SU-DHL-6 (cell line): ENCODE measurements around the gene FMN1.

ENCODE experiments used
- H2AFZ ChIP-seq: fragments of 200-600 bp; sonication (generic); 2 replicates; pipeline ENCODE4 v1.6.1; 2014; ENCODE audit warnings: low read depth, mild to moderate bottlenecking, moderate library complexity, mixed read lengths, antibody characterized with exemption, low read length; ENCODE audit not compliant: severe bottlenecking
- H3F3A ChIP-seq: fragments of 200-600 bp; shearing (Covaris generic); 2 replicates; pipeline ENCODE4 v1.6.0; 2016; ENCODE audit warnings: antibody characterized with exemption, mild to moderate bottlenecking; ENCODE audit not compliant: insufficient read depth
- H3K27ac ChIP-seq: fragments of 200-600 bp; sonication (generic); 2 replicates; pipeline ENCODE4 v1.5.1; 2016; ENCODE audit warnings: low read depth, mild to moderate bottlenecking, low read length, moderate library complexity, mixed read lengths
- H3K27me3 ChIP-seq: fragments of 200-600 bp; sonication (generic), shearing (Covaris generic); 2 replicates; pipeline ENCODE4 v1.6.0; 2014; ENCODE audit warnings: mild to moderate bottlenecking, low read length
- H3K36me3 ChIP-seq: fragments of 200-600 bp; sonication (generic); 2 replicates; pipeline ENCODE4 v1.6.1; 2014; ENCODE audit warnings: mild to moderate bottlenecking, low read length, mixed read lengths
- H3K4me2 ChIP-seq: fragments of 300-600, 200-600 bp; shearing (Covaris generic), sonication (generic); 2 replicates; pipeline ENCODE4 v1.6.0; 2014; ENCODE audit warnings: low read length, low read depth, mild to moderate bottlenecking; ENCODE audit not compliant: poor library complexity, severe bottlenecking
- H3K4me3 ChIP-seq: fragments of 200-600 bp; sonication (generic); 2 replicates; pipeline ENCODE4 v1.5.1; 2014; ENCODE audit warnings: antibody characterized with exemption, low read length, mild to moderate bottlenecking, mixed read lengths; ENCODE audit not compliant: insufficient read depth, poor library complexity, severe bottlenecking
- H3K79me2 ChIP-seq: fragments of 200-600 bp; sonication (generic); 2 replicates; pipeline ENCODE4 v1.6.1; 2014; ENCODE audit warnings: mild to moderate bottlenecking, low read length, moderate library complexity; ENCODE audit not compliant: insufficient read depth
- H3K9ac ChIP-seq: fragments of 200-600 bp; sonication (generic); 2 replicates; pipeline ENCODE4 v1.7.0; 2014; ENCODE audit warnings: mild to moderate bottlenecking, low read length
- H3K9me2 ChIP-seq: fragments of 200-600 bp; sonication (generic); replicated peaks from 2 replicates; pipeline ENCODE4 v1.6.1; 2014; ENCODE audit warnings: low read length; ENCODE audit not compliant: insufficient read depth
- H3K9me3 ChIP-seq: fragments of 200-600 bp; sonication (generic); 2 replicates; pipeline ENCODE4 v1.6.1; 2014; ENCODE audit warnings: low read length, mixed read lengths; ENCODE audit not compliant: insufficient read depth
- H4K20me1 ChIP-seq: fragments of 200-600 bp; sonication (generic); 2 replicates; pipeline ENCODE4 v1.6.1; 2014; ENCODE audit warnings: low read depth, mild to moderate bottlenecking, antibody characterized with exemption, low read length, moderate library complexity, mixed read lengths
- EZH2phosphoT487 ChIP-seq: fragments of 200-600 bp; sonication (generic), shearing (Covaris generic); conservative IDR thresholded peaks from 2 replicates; pipeline ENCODE4 v1.6.1; 2018; ENCODE audit warnings: mild to moderate bottlenecking, antibody characterized with exemption, low read length, moderate library complexity, mixed read lengths
- TF ChIP-seq, protein P1 (sequence below): fragments of 200-600 bp; sonication (generic); IDR thresholded peaks from one replicate; pipeline ENCODE4 v1.5.1; 2017; ENCODE audit warnings: antibody characterized with exemption, mild to moderate bottlenecking, low read length, moderate library complexity; ENCODE audit not compliant: insufficient read depth, poor library complexity, severe bottlenecking

The FMN1 gene

DNA sequence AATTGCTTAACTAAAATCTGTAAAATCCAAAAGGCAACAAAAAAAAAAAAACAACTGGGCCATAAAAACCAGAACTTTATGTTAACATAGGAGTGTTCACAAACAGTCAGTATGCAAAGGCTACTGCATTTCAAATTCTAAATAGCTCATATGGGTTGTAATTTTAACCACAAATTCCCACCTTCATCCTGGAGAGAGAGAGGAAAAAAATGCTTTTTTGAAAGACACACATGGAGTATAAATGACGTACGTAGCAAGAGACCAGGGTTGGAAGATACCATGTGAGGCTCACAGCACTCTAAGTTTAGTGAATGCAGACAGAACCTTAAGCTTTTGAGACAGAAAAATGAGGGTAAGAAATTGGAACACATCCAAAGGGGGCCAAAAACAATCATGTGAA lies 115.9 kb downstream of the FMN1 start:
- Histone ChIP-seq H3K4me2 (no peak overlapping the region), H3K9me3 (no peaks in the 10 kb centered on the region), H3K9ac (no peak overlapping the region), H3K27me3 (no peaks in the 10 kb centered on the region), H3K27ac (no peak overlapping the region), H3F3A (no peaks in the 10 kb centered on the region), H3K4me3 (no peak overlapping the region), H3K36me3 (no peaks in the 10 kb centered on the region), H2AFZ (no peak overlapping the region), H3K9me2 (no peaks in the 10 kb centered on the region), H4K20me1 (no peaks in the 10 kb centered on the region), H3K79me2 (no peaks in the 10 kb centered on the region)
- no peak for TF ChIP-seq EZH2phosphoT487
- TF ChIP-seq, protein P1, sequence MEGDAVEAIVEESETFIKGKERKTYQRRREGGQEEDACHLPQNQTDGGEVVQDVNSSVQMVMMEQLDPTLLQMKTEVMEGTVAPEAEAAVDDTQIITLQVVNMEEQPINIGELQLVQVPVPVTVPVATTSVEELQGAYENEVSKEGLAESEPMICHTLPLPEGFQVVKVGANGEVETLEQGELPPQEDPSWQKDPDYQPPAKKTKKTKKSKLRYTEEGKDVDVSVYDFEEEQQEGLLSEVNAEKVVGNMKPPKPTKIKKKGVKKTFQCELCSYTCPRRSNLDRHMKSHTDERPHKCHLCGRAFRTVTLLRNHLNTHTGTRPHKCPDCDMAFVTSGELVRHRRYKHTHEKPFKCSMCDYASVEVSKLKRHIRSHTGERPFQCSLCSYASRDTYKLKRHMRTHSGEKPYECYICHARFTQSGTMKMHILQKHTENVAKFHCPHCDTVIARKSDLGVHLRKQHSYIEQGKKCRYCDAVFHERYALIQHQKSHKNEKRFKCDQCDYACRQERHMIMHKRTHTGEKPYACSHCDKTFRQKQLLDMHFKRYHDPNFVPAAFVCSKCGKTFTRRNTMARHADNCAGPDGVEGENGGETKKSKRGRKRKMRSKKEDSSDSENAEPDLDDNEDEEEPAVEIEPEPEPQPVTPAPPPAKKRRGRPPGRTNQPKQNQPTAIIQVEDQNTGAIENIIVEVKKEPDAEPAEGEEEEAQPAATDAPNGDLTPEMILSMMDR = no peak

DNA sequence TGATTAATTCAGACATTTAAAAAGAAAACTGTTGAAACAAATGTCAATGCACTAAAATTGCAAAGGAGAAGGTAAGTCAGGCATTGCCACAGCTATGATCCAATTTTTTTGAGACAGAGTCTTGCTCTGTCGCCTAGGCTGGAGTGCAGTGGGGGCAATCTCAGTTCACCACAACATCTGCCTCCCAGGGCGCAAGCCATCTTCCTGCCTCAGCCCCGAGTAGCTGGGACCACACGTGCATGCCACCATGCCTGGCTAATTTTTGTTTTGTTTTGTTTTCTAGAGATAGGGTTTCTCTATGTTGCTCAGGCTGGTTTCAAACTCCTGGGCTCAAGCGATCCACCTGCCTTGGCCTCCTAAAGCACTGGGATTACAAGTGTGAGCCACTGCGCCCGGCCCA lies 117.6 kb downstream of the FMN1 start:
- TF ChIP-seq, protein P1 = no peak
- TF ChIP-seq EZH2phosphoT487 = no peak
- H3F3A ChIP-seq = no peaks in the 10 kb centered on the region
- no peak overlapping the region for H3K27ac ChIP-seq
- H3K36me3 ChIP-seq = no peaks in the 10 kb centered on the region
- no peaks in the 10 kb centered on the region for H3K27me3 ChIP-seq
- no peaks in the 10 kb centered on the region for H3K9me2 ChIP-seq
- no peaks in the 10 kb centered on the region for H3K79me2 ChIP-seq
- H3K4me3 ChIP-seq = no peak overlapping the region
- H3K9me3 ChIP-seq = no peaks in the 10 kb centered on the region
- no peak overlapping the region for H3K9ac ChIP-seq
- no peaks in the 10 kb centered on the region for H4K20me1 ChIP-seq
- no peak overlapping the region for H3K4me2 ChIP-seq
- H2AFZ ChIP-seq = no peak overlapping the region

DNA sequence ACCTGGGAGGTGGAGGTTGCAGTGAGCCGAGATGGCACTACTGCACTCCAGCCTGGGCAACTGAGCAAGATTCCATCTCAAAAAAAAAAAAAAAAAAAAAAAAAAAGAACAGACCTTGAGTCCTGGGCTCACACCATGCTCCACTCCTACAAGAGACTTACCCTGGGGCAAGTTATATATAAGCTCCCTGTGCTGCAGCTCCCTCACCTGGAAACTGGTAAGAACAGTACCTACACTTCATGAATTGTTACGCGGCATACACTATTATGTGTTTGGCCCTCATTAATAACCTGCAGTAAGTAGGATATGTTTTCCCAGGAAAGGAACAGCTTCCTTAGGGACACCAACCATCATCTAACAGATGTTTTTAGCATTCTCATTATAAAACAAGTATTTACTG lies 119.6 kb downstream of the FMN1 start:
- no peaks in the 10 kb centered on the region for H3K9me2 ChIP-seq
- H3F3A ChIP-seq = no peaks in the 10 kb centered on the region
- H3K36me3 ChIP-seq = no peaks in the 10 kb centered on the region
- no peaks in the 10 kb centered on the region for H3K9me3 ChIP-seq
- no peak overlapping the region for H3K27ac ChIP-seq
- H3K4me3 ChIP-seq = no peak overlapping the region
- H4K20me1 ChIP-seq = no peaks in the 10 kb centered on the region
- TF ChIP-seq, protein P1 = no peak
- no peak for TF ChIP-seq EZH2phosphoT487
- no peaks in the 10 kb centered on the region for H3K27me3 ChIP-seq
- H3K4me2 ChIP-seq = no peak overlapping the region
- H2AFZ ChIP-seq = no peak overlapping the region
- H3K79me2 ChIP-seq = no peaks in the 10 kb centered on the region
- no peak overlapping the region for H3K9ac ChIP-seq
